DOHH2 (cell line): ENCODE data around the gene TFF1.

Source experiments
- H3F3A ChIP-seq: fragments of 200-600 bp; sonication (generic), shearing (Covaris generic); 2 replicates; pipeline ENCODE4 v1.6.0; 2016; ENCODE audit warnings: antibody characterized with exemption, mild to moderate bottlenecking; ENCODE audit not compliant: control insufficient read depth, insufficient read depth
- H3K27ac ChIP-seq: fragments of 200-600 bp; sonication (generic); 2 replicates; pipeline ENCODE4 v1.5.1; 2014; ENCODE audit warnings: low read depth, mild to moderate bottlenecking, low read length, moderate library complexity
- H3K27me3 ChIP-seq: fragments of 200-600 bp; sonication (generic); 2 replicates; pipeline ENCODE4 v1.6.1; 2014; ENCODE audit warnings: mild to moderate bottlenecking, low read length, mixed read lengths; ENCODE audit not compliant: control insufficient read depth
- H3K36me3 ChIP-seq: fragments of 200-600 bp; sonication (generic); 2 replicates; pipeline ENCODE4 v1.6.1; 2014; ENCODE audit warnings: mild to moderate bottlenecking, low read length, moderate library complexity, mixed read lengths; ENCODE audit not compliant: control insufficient read depth
- H3K4me1 ChIP-seq: fragments of 200-600 bp; sonication (generic); 2 replicates; pipeline ENCODE4 v1.6.1; 2014; ENCODE audit warnings: mild to moderate bottlenecking, low read length, mixed read lengths; ENCODE audit not compliant: control insufficient read depth
- H3K4me2 ChIP-seq: fragments of 200-600 bp; sonication (generic); 2 replicates; pipeline ENCODE4 v1.6.0; 2014; ENCODE audit warnings: mild to moderate bottlenecking, low read length, moderate library complexity
- H3K4me3 ChIP-seq: fragments of 200-600 bp; sonication (generic); 2 replicates; pipeline ENCODE4 v1.5.1; 2014; ENCODE audit warnings: mild to moderate bottlenecking, low read length, mixed read lengths
- H3K79me2 ChIP-seq: fragments of 200-600 bp; sonication (generic); 2 replicates; pipeline ENCODE4 v1.6.1; 2014; ENCODE audit warnings: mild to moderate bottlenecking, low read length, mixed read lengths; ENCODE audit not compliant: control insufficient read depth
- H3K9me2 ChIP-seq: fragments of 200-600 bp; sonication (generic); replicated peaks from 2 replicates; pipeline ENCODE4 v1.6.1; 2014; ENCODE audit warnings: mild to moderate bottlenecking, low read length, mixed read lengths; ENCODE audit not compliant: control insufficient read depth
- H3K9me3 ChIP-seq: fragments of 200-600 bp; sonication (generic); 2 replicates; pipeline ENCODE4 v1.6.1; 2014; ENCODE audit warnings: antibody characterized with exemption, low read length, mixed read lengths; ENCODE audit not compliant: control insufficient read depth, insufficient read depth
- H4K20me1 ChIP-seq: fragments of 200-600 bp; sonication (generic); 2 replicates; pipeline ENCODE4 v1.6.0; 2014; ENCODE audit warnings: low read depth, mild to moderate bottlenecking, antibody characterized with exemption, low read length, moderate library complexity; ENCODE audit not compliant: control insufficient read depth, insufficient read depth
- EZH2phosphoT487 ChIP-seq: fragments of 200-600 bp; sonication (generic); IDR thresholded peaks from 2 replicates; pipeline ENCODE4 v1.6.1; 2017; ENCODE audit warnings: borderline replicate concordance, mild to moderate bottlenecking, antibody characterized with exemption, low read length, moderate library complexity, mixed read lengths
- TF ChIP-seq, protein P1 (sequence below): fragments of 200-600 bp; sonication (generic); IDR thresholded peaks from one replicate; pipeline ENCODE4 v1.5.1; 2014; ENCODE audit warnings: antibody characterized with exemption, mild to moderate bottlenecking, low read depth, low read length; ENCODE audit not compliant: poor library complexity, severe bottlenecking

TFF1 gene

DNA sequence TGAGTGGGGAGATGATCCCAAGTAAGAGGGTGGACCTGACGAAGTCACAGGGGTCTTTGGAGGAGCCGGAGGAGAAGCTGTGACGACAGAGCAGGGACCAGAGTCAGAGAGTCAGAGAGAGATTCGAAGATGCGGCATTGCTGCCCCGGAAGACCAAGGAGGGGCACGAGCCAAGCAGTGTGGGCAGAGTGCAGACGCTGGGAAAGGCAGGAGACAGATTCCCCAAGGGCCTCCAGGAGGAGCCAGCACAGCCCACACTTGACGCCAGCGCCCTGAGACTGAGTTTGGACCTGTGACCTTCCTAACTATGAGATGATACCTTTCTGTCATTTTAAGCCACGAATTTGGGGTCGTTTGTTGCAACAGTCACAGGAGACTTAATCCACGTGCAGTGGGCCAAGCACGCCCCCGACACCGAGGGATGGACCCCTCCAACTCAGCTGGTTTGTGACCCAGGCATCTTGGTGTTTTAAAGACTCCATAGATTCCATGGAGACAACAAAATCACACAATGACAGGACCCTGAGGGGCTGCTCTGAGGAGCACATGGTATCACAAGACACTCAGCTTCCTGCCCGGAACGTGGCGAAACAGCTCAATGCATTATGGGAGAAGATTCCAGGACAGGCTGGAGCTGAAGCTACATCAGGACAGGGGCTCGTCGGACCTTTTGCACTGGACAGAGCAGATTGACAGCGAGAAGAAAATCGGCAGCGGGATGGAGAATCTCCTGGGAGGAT is 11.0 kb upstream of the TFF1 start:
- Histone ChIP-seq H3K4me2 (no peak overlapping the region), H4K20me1 (no peaks in the 10 kb centered on the region), H3K9me3 (no peaks in the 10 kb centered on the region), H3K4me3 (no peak overlapping the region), H3K79me2 (no peaks in the 10 kb centered on the region), H3K4me1 (peaks cover 8% of the 10 kb centered on the region), H3K27ac (no peak overlapping the region), H3K36me3 (no peaks in the 10 kb centered on the region), H3K27me3 (peaks cover 21% of the 10 kb centered on the region), H3F3A (no peaks in the 10 kb centered on the region), H3K9me2 (no peaks in the 10 kb centered on the region)
- TF ChIP-seq EZH2phosphoT487 = no peak
- TF ChIP-seq, protein P1, sequence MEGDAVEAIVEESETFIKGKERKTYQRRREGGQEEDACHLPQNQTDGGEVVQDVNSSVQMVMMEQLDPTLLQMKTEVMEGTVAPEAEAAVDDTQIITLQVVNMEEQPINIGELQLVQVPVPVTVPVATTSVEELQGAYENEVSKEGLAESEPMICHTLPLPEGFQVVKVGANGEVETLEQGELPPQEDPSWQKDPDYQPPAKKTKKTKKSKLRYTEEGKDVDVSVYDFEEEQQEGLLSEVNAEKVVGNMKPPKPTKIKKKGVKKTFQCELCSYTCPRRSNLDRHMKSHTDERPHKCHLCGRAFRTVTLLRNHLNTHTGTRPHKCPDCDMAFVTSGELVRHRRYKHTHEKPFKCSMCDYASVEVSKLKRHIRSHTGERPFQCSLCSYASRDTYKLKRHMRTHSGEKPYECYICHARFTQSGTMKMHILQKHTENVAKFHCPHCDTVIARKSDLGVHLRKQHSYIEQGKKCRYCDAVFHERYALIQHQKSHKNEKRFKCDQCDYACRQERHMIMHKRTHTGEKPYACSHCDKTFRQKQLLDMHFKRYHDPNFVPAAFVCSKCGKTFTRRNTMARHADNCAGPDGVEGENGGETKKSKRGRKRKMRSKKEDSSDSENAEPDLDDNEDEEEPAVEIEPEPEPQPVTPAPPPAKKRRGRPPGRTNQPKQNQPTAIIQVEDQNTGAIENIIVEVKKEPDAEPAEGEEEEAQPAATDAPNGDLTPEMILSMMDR = no peak

DNA sequence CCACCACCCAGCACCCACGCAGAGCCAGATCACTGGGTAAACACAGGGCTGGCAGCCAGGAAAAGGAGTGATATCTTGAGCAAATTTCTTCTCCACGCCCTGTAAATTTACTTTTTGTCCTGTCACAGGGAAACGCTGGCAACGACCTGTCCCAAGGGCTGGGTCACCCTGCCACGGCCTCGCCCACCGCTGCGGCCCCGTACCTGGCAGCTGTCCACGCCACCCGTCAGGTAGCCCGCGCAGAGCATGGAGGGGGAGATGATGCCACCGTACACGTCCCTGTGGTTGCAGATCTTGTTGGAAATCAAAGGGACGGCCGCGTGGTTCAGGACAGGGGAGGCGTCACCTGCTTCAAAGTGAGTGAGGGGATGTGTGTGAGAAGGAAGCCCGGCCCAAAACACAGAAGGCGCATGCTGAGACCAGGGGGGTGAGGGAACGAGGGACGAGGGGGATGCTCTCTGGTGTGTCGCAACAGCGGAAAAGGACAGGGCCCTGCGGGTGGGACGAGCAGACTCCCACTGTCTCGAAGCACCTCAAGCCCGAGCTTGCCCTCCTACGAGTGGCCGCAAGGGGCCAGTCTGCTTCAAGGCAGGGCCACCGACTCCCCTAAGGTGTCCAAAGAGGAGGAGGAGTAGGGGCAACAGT is 10.1 kb upstream of the TFF1 start:
- no peaks in the 10 kb centered on the region for H4K20me1 ChIP-seq

DNA sequence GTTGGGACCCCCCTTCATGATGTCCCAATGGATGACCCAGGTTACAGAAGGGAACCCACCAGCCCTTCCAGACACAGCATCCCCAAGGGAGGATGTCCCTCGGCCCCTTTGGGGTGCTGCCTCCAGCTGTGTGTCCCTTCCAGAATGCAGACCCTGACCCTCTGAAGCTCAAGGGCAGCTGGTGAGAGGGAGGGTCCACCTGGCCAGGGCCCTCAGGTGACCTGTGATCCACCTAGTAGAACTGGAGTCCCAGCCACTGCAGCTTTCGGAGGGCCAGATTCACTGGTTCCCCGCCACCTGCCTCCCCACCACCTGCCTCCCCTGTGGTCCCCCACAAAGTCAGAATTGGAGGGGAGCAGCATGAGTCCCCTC is 9.6 kb upstream of the TFF1 start:
- Histone ChIP-seq H4K20me1 (no peaks in the 10 kb centered on the region), H3K36me3 (no peaks in the 10 kb centered on the region), H3K9me3 (no peaks in the 10 kb centered on the region), H3F3A (no peaks in the 10 kb centered on the region), H3K4me2 (no peak overlapping the region), H3K9me2 (no peaks in the 10 kb centered on the region), H3K27ac (no peak overlapping the region), H3K4me1 (peaks cover 8% of the 10 kb centered on the region), H3K4me3 (no peak overlapping the region), H3K27me3 (peaks cover 18% of the 10 kb centered on the region), H3K79me2 (no peaks in the 10 kb centered on the region)
- TF ChIP-seq, protein P1 = no peak
- TF ChIP-seq EZH2phosphoT487 = no peak

More for the DNA sequence above, 10.1 kb upstream of the TFF1 start:
- no peaks in the 10 kb centered on the region for H3K9me3 ChIP-seq
- no peaks in the 10 kb centered on the region for H3F3A ChIP-seq
- peaks cover 8% of the 10 kb centered on the region for H3K4me1 ChIP-seq
- no peak for TF ChIP-seq EZH2phosphoT487
- TF ChIP-seq, protein P1 = no peak
- H3K4me3 ChIP-seq = no peak overlapping the region
- H3K9me2 ChIP-seq = no peaks in the 10 kb centered on the region
- H3K27ac ChIP-seq = no peak overlapping the region
- peaks cover 21% of the 10 kb centered on the region for H3K27me3 ChIP-seq
- no peaks in the 10 kb centered on the region for H3K79me2 ChIP-seq
- no peak overlapping the region for H3K4me2 ChIP-seq
- no peaks in the 10 kb centered on the region for H3K36me3 ChIP-seq
